Sigmoid colon (tissue), 7 donors: Measurements from ENCODE around the gene MAP4. TPM values are rescaled to one million over a fixed set of nuclear protein-coding genes. Genes with fewer than 3 reads are reported as not detected.

ENCODE experiments used
- DNase-seq: peaks from one replicate; pipeline ENCODE4 v3.0.0-alpha.2; 2019
- H3K27ac ChIP-seq, 4 donors: fragments of 200-600 bp; sonication (generic); one replicate each; pipeline ENCODE4 v1.5.1; 2016 to 2019; ENCODE audit warnings: mild to moderate bottlenecking in 1 of 4
- H3K27me3 ChIP-seq, 3 donors: fragments of 200-600 bp; sonication (generic); one replicate each; pipeline ENCODE4 v1.5.1; 2019; ENCODE audit warnings: mild to moderate bottlenecking in 1 of 3
- H3K36me3 ChIP-seq, 4 donors: fragments of 200-600 bp; sonication (generic); one replicate each; pipeline ENCODE4 v1.5.1; 2016 to 2019
- H3K4me1 ChIP-seq, 4 donors: fragments of 200-600 bp; sonication (generic); one replicate each; pipeline ENCODE4 v1.5.1; 2017 to 2019
- H3K4me3 ChIP-seq, 4 donors: fragments of 200-600 bp; sonication (generic); one replicate each; pipeline ENCODE4 v1.5.1; 2017 to 2019; ENCODE audit warnings: mild to moderate bottlenecking in 2 of 4, moderate library complexity in 1 of 4
- H3K9me3 ChIP-seq, 4 donors: fragments of 200-600 bp in 3 of 4; sonication (generic) in 3 of 4; one replicate each; pipeline versions ENCODE4 v1.5.1 to v1.6.1; 2013 to 2019
- EP300 ChIP-seq, 4 donors: sonication (generic); formaldehyde crosslinking; IDR thresholded peaks; one replicate each; pipeline ENCODE4 v1.6.1; 2017; ENCODE audit warnings: antibody characterized with exemption in 4 of 4
- POLR2A ChIP-seq, 2 donors: fragments of 450-650 bp; IDR thresholded peaks; one replicate each; pipeline ENCODE4 v1.6.1; 2016; ENCODE audit warnings: antibody characterized with exemption in 2 of 2, mild to moderate bottlenecking in 2 of 2, moderate library complexity in 2 of 2
- POLR2AphosphoS5 ChIP-seq, 4 donors: sonication (generic); formaldehyde crosslinking; IDR thresholded peaks; one replicate each; pipeline ENCODE4 v1.6.1; 2017; ENCODE audit warnings: antibody characterized with exemption in 4 of 4
- WGBS, 2 donors: extraction: QIAGEN DNeasy Blood & Tissue Kit; methylation state at CpG; one replicate each; pipeline ENCODE4 v1.1.7; 2013; 5-methylcytosine and 5-hydroxymethylcytosine counted together
- intact Hi-C: fragments of 100-400 bp; cut with DNase I; formaldehyde crosslinking; loops from one replicate; pipeline ENCODE4 v1.15.1; 2023
- polyA plus RNA-seq, 3 donors: library from polyadenylated mRNA; stranded (reverse); fragments of 200-250 nt; gene quantifications; one replicate each; pipeline ENCODE4 v1.2.3, GENCODE V29; 2013
- total RNA-seq, 4 donors: library from RNA; depleted of rRNA; stranded (reverse); fragments of >200 nt; gene quantifications; one replicate each; pipeline ENCODE4 v1.1.0, GENCODE V29; 2016
- TF ChIP-seq, protein P1 (sequence below), 4 experiments: fragments of 450-650 bp in 3 of 4; fragments of 200-600 bp in 1 of 4; IDR thresholded peaks; one replicate each; pipeline ENCODE4 v1.5.1; 2016 to 2019; ENCODE audit warnings: antibody characterized with exemption in 4 of 4, mild to moderate bottlenecking in 3 of 4, moderate library complexity in 2 of 4
- donor health status: healthy with polysubstance abuse.
- donor health status: Bipolar disorder and iron deficiency.
- donor health status: healthy.

Gene MAP4
- total and polyA plus RNA-seq, 7 donors, result 41.2 to 266 (median 138) TPM

DNA sequence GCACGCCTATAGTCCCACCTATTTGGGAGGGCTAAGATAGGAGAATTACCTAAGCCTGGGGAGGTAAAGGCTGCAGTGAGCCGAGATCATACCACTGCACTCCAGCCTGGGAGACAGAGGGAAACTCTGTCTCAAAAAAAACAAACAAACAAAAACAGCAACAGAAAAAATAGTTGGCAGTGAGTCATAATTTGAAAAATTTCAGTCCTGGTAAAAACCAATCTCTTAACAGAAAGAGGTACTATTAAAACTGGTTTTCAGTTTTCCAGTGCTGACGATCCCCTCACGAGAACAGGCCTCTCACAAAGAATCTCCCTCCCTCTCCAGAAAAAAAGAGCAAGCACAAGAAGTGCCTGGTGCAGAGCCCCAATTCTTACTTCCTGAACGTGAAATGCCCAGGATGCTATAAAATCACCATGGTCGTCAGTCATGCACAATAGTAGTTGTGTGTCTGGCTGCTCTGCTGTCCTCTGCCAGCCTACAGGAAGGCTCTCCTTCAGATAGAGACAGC is 22.8 kb upstream of the MAP4 start:
- Histone ChIP-seq H3K4me1 (peaks cover 0 to 65% (median 54%) of the 10 kb centered on the region in 4 donors), H3K36me3 (no peaks in the 10 kb centered on the region), H3K27ac (peak overlapping the region; percentile 50 to 70 (median 64)), H3K4me3 (no peak overlapping the region), H3K27me3 (no peaks in the 10 kb centered on the region), H3K9me3 (no peaks in the 10 kb centered on the region)
- no peak for DNase-seq
- TF ChIP-seq, protein P1, sequence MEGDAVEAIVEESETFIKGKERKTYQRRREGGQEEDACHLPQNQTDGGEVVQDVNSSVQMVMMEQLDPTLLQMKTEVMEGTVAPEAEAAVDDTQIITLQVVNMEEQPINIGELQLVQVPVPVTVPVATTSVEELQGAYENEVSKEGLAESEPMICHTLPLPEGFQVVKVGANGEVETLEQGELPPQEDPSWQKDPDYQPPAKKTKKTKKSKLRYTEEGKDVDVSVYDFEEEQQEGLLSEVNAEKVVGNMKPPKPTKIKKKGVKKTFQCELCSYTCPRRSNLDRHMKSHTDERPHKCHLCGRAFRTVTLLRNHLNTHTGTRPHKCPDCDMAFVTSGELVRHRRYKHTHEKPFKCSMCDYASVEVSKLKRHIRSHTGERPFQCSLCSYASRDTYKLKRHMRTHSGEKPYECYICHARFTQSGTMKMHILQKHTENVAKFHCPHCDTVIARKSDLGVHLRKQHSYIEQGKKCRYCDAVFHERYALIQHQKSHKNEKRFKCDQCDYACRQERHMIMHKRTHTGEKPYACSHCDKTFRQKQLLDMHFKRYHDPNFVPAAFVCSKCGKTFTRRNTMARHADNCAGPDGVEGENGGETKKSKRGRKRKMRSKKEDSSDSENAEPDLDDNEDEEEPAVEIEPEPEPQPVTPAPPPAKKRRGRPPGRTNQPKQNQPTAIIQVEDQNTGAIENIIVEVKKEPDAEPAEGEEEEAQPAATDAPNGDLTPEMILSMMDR (IDR thresholded peaks at IDR 0.05), result no peak
- TF ChIP-seq EP300 (IDR thresholded peaks at IDR 0.05), result no peak
- TF ChIP-seq POLR2A (IDR thresholded peaks at IDR 0.05), result no peak
- TF ChIP-seq POLR2AphosphoS5 (IDR thresholded peaks at IDR 0.05), result no peak
- 42 to 58% methylated on average over 6 of the region's 6 CpGs for WGBS, 2 donors
- intact Hi-C loops, result loop anchor here (5.0 kb wide), 1 partner anchor 43 kb away; no protein-coding TSS in a partner anchor

DNA sequence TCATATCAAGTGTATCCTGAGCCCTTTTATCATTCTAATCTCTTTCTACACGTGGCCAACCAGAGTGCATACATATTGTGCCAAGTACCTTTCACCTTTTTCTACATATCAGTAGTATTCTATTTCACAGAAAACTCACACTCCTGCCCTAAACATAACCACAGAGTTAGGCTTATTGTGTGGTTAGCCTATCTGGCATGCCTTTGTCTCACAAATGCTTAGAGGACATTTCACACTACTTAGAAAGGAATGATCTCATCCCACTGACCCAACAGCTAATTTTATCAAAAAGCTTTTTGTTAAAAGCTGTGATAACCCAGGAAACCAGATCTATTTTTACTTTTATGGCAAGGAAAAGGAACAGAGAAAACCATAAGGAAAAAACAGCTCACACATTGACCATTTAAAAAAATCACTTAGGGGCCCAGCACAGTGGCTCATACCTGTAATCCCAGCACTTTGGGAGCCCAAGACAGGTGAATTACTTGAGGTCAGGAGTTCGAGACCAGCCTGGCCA is 17.8 kb upstream of the MAP4 start:
- TF ChIP-seq, protein P1 (IDR thresholded peaks at IDR 0.05), result no peak
- TF ChIP-seq EP300 (IDR thresholded peaks at IDR 0.05) (no peak), POLR2AphosphoS5 (IDR thresholded peaks at IDR 0.05) (no peak), POLR2A (IDR thresholded peaks at IDR 0.05) (no peak)
- no peaks in the 10 kb centered on the region for H3K9me3 ChIP-seq
- H3K27ac ChIP-seq, result peak overlapping the region; percentile 43 to 63 (median 53)
- H3K27me3 ChIP-seq, result no peaks in the 10 kb centered on the region
- H3K4me3 ChIP-seq, result no peak overlapping the region
- 29 to 56% methylated on average over 2 of the region's 2 CpGs for WGBS, 2 donors
- intact Hi-C loops, result no loop called here
- no peak for DNase-seq
- H3K4me1 ChIP-seq, result peaks cover 0 to 87% (median 72%) of the 10 kb centered on the region in 4 donors
- no peaks in the 10 kb centered on the region for H3K36me3 ChIP-seq

DNA sequence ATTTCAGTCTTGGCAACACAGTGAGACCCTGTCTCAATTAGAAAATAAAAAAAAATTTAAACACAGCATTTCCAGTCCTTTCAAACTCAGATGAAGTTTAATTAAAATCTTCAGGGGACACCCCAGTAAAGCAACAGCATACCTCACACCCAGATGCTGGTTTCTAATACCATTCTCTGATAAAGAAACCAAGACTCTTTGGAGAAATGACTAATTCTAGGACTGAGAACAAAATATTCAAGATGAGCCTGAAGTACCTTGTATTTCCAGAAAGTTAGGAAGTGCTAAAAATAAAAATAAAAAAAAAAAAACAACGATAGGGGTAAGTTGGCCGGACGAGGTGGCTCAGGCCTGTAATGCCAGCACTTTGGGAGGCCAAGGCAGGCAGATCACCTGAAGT is 14.0 kb upstream of the MAP4 start:
- no peaks in the 10 kb centered on the region for H3K9me3 ChIP-seq
- no peak overlapping the region for H3K4me3 ChIP-seq
- peak overlapping the region in 1 of 4 donors; percentile 59 for H3K27ac ChIP-seq
- intact Hi-C loops, result no loop called here
- H3K36me3 ChIP-seq, result no peaks in the 10 kb centered on the region
- WGBS, 2 donors, result 85 to 93% methylated on average over 3 of the region's 3 CpGs
- DNase-seq, result no peak
- TF ChIP-seq EP300 (IDR thresholded peaks at IDR 0.05) (no peak), POLR2AphosphoS5 (IDR thresholded peaks at IDR 0.05) (no peak), POLR2A (IDR thresholded peaks at IDR 0.05) (no peak)
- TF ChIP-seq, protein P1 (IDR thresholded peaks at IDR 0.05), result no peak
- H3K27me3 ChIP-seq, result no peaks in the 10 kb centered on the region
- peaks cover 0 to 79% (median 58%) of the 10 kb centered on the region in 4 donors for H3K4me1 ChIP-seq

DNA sequence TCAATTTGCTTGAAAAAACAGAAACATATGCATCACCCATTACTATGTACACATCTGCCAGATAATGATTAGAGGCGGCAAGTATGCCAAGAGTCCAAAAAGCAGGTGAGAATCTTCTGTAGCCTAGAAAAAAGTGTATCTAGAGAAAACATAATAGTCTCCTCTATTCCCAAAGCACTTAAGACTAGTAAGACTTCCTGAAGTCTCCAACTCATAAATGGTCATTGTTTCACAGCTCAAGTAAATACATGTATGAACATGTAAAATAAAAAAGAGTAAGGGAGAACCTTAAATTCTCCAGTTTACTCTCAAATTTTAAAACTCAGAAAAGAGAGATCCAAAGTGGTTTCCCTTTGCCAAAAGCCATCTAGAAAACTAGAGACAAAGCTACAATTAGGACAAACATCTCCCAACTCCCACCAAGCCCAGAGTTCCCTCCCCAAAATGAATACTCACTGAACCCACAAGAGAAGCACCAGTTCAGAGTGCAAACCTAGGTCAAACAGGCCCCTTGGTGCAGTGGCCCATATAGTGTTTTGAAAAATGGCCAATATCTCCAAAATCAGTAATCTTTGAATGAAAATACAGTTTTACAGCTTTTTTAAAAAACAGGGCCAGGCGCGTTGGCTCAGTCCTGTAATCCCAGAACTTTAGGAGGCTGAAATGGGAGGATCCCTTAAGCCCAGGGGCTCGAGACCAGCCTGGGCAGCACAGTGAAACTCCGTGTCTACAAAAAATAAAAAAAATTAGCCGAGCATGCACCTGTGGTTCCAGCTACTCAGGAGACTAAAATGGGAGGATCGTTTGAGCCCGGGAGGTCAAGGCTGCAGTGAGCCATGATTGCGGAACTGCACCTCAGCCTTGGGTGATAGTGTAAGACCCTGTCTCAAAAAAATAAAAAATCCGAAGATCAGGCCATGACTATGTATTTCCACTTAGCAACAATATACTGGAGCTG is 11.0 kb upstream of the MAP4 start:
- Histone ChIP-seq H3K4me3 (no peak overlapping the region), H3K4me1 (peaks cover 0 to 80% (median 63%) of the 10 kb centered on the region in 4 donors), H3K9me3 (no peaks in the 10 kb centered on the region), H3K36me3 (no peaks in the 10 kb centered on the region), H3K27ac (no peak overlapping the region), H3K27me3 (no peaks in the 10 kb centered on the region)
- WGBS, 2 donors, result 79 to 82% methylated on average over 10 of the region's 10 CpGs
- intact Hi-C loops, result no loop called here
- TF ChIP-seq POLR2AphosphoS5 (IDR thresholded peaks at IDR 0.05), result no peak
- TF ChIP-seq, protein P1 (IDR thresholded peaks at IDR 0.05), result no peak
- no peak for TF ChIP-seq POLR2A (IDR thresholded peaks at IDR 0.05)
- TF ChIP-seq EP300 (IDR thresholded peaks at IDR 0.05), result no peak
- DNase-seq, result no peak
